Measurements from ENCODE around the gene VGLL3.

DNA sequence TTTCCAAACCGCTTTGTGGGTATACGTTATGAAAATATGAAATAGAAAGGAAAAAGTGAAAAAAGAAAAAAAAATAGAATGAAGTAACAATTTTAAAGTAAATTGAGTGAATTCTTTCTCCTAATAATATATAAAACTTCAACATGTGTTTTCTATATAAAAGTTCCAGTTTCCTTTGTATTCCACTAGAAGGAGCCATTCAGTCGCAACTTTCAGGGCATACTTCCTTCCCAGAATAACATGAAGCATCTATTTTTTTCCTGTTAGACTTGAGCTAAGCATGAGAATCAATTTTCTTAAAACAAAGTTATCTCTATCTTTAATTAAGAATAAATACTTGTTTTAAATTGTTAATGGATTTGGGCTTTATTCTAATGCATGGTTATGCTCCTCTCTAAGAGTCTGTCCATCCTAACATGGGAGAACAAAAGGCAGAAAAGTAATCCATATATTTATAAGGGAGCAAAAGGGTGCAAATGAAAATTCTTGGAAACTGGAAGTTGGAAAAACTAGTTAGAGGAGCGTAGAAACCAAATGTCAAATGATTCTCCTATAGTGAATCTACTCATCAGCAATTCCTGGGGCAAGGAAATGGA lies 16.0 kb upstream of the VGLL3 start:
- TF ChIP-seq, protein P1, sequence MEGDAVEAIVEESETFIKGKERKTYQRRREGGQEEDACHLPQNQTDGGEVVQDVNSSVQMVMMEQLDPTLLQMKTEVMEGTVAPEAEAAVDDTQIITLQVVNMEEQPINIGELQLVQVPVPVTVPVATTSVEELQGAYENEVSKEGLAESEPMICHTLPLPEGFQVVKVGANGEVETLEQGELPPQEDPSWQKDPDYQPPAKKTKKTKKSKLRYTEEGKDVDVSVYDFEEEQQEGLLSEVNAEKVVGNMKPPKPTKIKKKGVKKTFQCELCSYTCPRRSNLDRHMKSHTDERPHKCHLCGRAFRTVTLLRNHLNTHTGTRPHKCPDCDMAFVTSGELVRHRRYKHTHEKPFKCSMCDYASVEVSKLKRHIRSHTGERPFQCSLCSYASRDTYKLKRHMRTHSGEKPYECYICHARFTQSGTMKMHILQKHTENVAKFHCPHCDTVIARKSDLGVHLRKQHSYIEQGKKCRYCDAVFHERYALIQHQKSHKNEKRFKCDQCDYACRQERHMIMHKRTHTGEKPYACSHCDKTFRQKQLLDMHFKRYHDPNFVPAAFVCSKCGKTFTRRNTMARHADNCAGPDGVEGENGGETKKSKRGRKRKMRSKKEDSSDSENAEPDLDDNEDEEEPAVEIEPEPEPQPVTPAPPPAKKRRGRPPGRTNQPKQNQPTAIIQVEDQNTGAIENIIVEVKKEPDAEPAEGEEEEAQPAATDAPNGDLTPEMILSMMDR (IDR thresholded peaks at IDR 0.05), result no peak
- TF ChIP-seq EP300 (IDR thresholded peaks at IDR 0.05), result no peak
